HG03064 (cell line): Measurements from ENCODE around the gene TPBGL.

Experiments used
- ATAC-seq: cut with Tn5 transposase; IDR thresholded peaks from one replicate; pipeline ENCODE4 v1.9.1; 2021; ENCODE audit warnings: low read depth; ENCODE audit not compliant: unreplicated experiment

Gene TPBGL

DNA sequence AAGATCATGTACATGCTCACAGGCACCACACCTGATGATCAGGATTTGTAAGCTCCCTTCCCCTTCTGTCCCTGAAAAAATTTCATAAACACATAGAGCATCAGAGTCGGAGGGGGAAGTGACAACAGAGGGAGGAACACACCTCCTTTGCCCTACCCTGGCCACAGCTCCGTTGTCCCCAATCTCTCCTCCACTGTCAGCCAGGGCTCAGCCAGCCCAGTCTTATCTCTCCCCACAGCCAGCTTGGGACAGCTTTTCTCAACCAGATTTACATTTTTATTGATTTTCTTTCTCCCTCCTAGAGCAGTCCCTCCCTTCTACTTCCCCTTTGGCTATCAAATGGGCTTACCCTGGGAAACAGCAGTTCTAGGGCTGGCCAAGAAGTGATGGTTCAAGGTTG, 32.1 kb upstream of the TPBGL start:
- ATAC-seq = no peak

GRCh38 chr11:75212411-75212810, 28.2 kb upstream of the TPBGL start:
- ATAC-seq = no peak

- no peak for ATAC-seq
These were observed 26.2 kb upstream of the TPBGL start for GRCh38 chr11:75214411-75214821.

DNA sequence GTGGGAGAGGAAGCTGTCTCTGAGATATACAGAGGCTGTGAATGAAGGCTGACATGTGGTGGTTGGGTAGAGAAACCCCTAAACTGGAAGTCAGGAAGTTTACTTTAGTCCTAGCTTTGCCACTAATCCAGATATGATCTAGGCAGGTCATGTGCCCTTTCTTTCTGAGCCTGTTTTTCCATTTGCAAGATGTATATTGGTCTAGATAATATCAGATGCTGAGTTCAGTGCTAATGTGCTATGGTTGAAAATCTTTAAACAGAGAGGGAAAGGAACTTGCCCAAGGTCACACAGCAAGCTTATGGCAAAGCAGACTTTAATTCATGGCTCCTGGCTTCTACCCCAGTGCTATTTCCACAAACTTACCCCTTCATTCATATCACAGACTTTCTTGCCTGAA, 25.7 kb upstream of the TPBGL start:
- no peak for ATAC-seq

DNA sequence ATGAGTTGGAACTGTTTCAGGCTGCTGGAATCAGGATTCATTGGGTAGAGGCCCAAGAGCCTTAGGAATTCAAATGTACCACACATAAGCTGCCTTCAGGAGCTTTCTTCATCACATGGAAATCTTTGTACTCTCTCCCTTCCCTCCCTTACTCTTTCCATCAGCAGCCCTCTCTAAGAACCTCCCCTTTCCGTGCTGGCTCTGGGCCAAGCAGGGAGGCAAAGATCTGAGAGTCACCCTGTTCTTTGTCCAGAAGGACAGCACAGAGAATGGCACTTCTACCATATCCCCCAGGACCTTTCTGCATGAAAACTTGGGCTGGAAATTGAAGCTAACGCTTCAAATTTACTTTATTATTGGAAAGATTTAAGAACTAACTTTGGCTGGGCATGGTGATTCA, 20.7 kb upstream of the TPBGL start:
- no peak for ATAC-seq

DNA sequence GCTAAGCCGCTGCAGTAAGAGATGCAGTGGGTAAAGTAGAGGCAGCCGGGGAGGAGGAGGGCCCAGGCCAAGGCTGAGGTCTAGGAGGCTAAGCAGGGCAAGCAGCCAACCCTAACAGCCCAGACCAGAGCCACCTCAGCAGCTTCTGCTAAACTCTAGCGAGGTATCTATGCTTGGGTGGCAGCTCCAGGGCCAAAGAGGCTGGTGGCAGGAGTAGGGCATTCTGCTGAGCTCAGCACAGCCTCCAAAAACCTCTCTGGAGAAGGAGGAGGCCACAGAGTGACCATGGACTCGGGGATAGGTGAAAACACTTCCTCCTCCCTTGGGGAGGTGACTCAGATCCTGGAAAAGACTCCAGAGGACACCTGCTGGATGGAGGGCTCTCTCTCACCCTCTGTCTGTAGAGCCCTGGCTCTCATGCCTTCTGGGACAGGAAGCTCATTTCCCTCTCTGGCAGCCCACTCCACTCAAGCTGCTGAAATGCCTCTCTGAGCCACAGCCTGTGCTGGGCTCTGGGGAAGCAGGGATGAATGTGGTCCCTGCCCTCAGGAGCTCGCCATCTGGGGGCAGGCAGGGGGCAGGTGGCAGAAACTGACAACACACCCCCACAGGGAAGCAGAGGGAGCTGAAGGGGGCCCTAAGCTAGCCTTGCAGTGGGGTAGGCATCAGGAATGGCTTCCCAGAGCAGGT, 16.5 kb upstream of the TPBGL start:
- no peak for ATAC-seq

DNA sequence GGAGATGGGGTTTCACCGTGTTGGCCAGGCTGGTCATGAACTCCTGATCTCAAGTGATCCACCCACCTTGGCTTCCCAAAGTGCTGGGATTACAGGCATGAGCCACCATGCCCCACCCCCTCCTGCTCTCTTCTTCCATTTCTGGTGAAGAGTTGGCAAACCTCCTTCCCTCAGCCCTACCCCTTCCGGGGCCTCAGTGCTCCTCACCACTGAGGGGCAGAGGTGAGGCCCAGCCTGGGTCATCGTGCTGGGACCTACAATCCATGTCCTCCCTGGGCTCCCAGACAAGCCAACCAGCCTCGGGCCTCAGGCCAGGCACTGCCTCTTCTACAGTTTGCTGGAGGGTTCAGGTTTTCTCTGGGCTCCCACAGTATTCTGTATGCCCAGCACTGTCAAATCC, 14.8 kb upstream of the TPBGL start:
- no peak for ATAC-seq

DNA sequence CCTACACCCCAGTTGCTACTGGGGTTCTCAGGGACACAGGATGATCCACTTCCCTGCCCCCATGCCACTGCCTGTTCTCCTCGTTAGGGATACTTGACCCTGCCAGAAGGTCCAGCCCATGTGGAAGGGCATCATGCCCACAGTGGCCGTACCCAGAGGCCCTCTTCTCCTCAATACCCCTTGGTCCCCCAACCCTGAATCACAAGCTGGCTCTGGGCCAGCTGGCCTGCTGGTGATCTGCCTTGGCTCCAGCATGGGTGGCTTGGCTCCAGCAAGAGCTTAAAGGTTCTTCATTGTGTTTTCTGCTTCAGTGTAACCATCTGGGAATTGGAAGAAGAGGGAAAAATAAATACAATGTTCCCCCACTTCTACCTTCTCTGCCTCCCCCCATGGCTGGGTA, 11.1 kb upstream of the TPBGL start:
- ATAC-seq = no peak

GRCh38 chr11:75230621-75231020, 10.0 kb upstream of the TPBGL start:
- no peak for ATAC-seq

DNA sequence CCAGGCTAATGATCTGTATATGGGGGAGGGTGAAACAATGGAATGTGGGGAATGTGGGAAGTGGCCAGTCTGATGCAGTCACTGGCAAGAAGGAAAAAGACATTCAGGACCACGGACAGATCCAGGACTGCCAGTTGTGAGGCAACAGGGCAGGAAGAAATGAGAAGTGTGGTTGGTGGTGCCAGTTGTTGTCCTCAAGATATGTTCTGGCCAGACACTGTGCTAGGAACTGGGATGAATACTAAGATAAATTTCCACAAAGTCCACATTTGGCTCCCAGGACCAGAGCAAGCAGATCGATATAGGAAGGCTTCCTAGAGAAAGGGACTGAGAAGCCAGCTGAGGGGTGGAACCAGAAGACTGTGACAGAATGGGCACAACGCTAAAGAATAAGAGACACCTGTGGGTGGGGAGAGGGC, 6.8 kb upstream of the TPBGL start:
- ATAC-seq = no peak

DNA sequence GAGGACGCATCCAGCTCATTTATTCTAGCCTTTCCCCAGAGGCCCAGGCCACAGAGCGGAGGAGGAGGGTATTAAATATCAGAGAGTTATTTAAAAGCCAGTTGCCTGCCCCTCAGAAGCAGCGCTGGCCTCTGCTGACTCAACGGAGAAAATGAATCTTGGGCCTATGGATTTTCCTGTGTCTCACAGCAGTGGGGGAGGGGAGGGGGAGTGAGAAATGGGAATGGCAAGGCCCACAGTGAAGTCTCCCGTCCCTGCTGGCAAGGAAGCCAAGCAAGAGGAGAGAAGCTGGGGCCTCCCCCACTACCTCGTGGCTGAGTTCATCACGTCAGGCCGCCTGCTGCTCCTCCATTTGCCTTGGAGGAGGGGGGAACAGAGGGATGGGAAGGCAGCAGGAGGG, 4.5 kb upstream of the TPBGL start:
- ATAC-seq = no peak

DNA sequence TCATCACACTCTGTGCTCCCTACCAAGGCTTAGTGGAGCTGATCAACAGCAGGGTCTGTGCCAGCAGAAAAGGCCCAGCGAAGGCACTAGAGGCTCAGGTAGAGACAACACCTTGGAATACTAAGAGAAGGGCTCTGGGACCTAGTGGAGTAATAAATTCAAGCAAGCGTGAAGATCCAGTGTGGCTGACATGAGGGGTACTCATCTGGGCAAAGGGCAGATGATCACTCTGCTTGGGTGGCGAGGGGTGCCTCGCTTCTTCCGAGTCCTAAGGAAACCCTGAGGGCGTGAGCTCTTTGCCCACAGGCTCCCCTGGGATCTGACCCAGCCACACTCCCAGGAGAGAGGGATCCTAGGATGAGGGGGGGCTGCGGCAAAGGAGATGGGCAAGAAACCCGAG, 3.5 kb upstream of the TPBGL start:
- no peak for ATAC-seq

GRCh38 chr11:75238595-75239440, 1.8 kb upstream of the TPBGL start:
- no peak for ATAC-seq

GRCh38 chr11:75239531-75240290, 863 bp upstream of the TPBGL start:
- ATAC-seq = no peak

- peak; percentile 94 for ATAC-seq
These were observed 697 bp downstream of the TPBGL start for GRCh38 chr11:75241036-75241905.

DNA sequence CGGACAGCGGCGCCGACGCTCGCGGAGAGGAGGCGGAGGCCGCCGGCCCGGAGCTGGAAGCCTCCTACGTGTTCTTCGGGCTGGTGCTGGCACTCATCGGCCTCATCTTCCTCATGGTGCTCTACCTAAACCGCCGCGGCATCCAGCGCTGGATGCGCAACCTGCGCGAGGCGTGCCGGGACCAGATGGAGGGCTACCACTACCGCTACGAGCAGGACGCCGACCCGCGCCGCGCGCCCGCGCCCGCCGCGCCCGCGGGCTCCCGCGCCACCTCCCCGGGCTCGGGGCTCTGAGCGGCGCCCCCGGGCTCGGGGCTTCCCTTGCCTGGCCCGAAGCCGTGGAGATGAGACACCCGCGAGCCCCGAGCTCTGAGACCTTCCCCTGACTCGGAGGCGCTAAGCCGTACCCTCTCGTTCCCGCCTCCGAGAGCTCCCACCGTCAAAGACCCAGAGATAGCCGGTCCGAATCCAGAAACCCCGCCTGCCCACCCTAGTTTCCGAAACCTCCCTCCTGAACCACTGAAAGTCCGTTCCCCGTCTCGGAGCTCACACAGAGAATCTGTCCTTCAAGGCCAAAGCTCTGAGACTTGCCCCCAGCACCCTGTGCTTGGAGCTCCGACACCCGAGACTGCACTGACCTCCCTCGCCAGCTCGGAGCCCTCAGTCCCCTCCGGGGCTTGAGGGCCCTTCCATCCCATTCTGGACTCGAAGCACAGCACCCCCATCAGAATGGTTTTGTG, 1.5 kb downstream of the TPBGL start:
- no peak for ATAC-seq

- no peak for ATAC-seq
These were observed 2.4 kb downstream of the TPBGL start for GRCh38 chr11:75242722-75243600.

- no peak for ATAC-seq
These were observed 3.7 kb downstream of the TPBGL start for GRCh38 chr11:75244052-75244814.
